ENCODE data around the gene LRRC10B. TPM values are rescaled to one million over a fixed set of nuclear protein-coding genes. Genes with fewer than 3 reads are reported as not detected.
"Not testable (repeated sequence)": the region's sequence is repeated elsewhere in the genome, so short reads cannot be mapped to it uniquely, and the experiment has no call there.

Gene LRRC10B
- total RNA-seq, 1 donor from 2014 or later: not detected

DNA sequence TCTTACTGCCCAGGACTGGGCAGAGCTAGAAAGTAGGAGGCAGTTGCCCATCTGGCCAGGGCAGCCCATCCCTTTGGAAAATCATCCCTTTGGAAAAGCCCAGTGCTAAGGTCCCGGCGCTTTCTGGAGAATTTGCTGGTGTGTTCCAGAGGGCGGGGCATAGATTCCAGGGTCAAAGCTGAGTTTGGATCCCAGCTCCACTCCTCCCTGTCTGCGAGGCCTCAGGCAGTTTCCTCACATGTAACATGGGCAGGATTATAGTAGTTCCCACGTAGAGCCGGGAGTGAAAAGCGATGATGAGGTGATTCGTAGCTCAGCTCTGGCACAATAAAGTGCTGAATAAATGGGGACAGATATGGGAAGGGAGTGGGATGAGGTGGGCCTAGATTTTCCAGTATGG lies 31.4 kb upstream of the LRRC10B start:
- H3K4me3 ChIP-seq (ENCODE audit: low read depth, low read length): no peak overlapping the region
- TF ChIP-seq, protein P1, sequence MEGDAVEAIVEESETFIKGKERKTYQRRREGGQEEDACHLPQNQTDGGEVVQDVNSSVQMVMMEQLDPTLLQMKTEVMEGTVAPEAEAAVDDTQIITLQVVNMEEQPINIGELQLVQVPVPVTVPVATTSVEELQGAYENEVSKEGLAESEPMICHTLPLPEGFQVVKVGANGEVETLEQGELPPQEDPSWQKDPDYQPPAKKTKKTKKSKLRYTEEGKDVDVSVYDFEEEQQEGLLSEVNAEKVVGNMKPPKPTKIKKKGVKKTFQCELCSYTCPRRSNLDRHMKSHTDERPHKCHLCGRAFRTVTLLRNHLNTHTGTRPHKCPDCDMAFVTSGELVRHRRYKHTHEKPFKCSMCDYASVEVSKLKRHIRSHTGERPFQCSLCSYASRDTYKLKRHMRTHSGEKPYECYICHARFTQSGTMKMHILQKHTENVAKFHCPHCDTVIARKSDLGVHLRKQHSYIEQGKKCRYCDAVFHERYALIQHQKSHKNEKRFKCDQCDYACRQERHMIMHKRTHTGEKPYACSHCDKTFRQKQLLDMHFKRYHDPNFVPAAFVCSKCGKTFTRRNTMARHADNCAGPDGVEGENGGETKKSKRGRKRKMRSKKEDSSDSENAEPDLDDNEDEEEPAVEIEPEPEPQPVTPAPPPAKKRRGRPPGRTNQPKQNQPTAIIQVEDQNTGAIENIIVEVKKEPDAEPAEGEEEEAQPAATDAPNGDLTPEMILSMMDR (IDR thresholded peaks at IDR 0.05; ENCODE audit: insufficient read depth, low read length, severe bottlenecking): no peak
- DNase-seq (ENCODE audit: low read depth) (no peak), FAIRE-seq (no peak)
- H3K36me3 ChIP-seq (ENCODE audit: control insufficient read depth, insufficient read depth, low read length): peaks cover 2% of the 10 kb centered on the region
- H3K27me3 ChIP-seq (ENCODE audit: control insufficient read depth, insufficient read depth, low read length): peaks cover 2% of the 10 kb centered on the region

GRCh38 chr11:61477727-61478148 lies 30.8 kb upstream of the LRRC10B start:
- no peak for DNase-seq (ENCODE audit: low read depth)
- TF ChIP-seq, protein P1 (IDR thresholded peaks at IDR 0.05; ENCODE audit: insufficient read depth, low read length, severe bottlenecking): peak; percentile 89
- no peak for FAIRE-seq
- H3K36me3 ChIP-seq (ENCODE audit: control insufficient read depth, insufficient read depth, low read length): peaks cover under 1% of the 10 kb centered on the region
- H3K4me3 ChIP-seq (ENCODE audit: low read depth, low read length): no peak overlapping the region
- peaks cover 3% of the 10 kb centered on the region for H3K27me3 ChIP-seq (ENCODE audit: control insufficient read depth, insufficient read depth, low read length)

GRCh38 chr11:61479360-61480058 lies 29.0 kb upstream of the LRRC10B start:
- not testable (repeated sequence) for H3K27me3 ChIP-seq (ENCODE audit: control insufficient read depth, insufficient read depth, low read length); H3K36me3 ChIP-seq (ENCODE audit: control insufficient read depth, insufficient read depth, low read length); H3K4me3 ChIP-seq (ENCODE audit: low read depth, low read length); DNase-seq (ENCODE audit: low read depth)
- FAIRE-seq: peak; percentile 68

GRCh38 chr11:61480261-61480993 lies 28.1 kb upstream of the LRRC10B start:
- Histone ChIP-seq H3K27me3 (ENCODE audit: control insufficient read depth, insufficient read depth, low read length) (peaks cover 3% of the 10 kb centered on the region), H3K4me3 (ENCODE audit: low read depth, low read length) (no peak overlapping the region), H3K36me3 (ENCODE audit: control insufficient read depth, insufficient read depth, low read length) (no peaks in the 10 kb centered on the region)
- FAIRE-seq (peak; percentile 85), DNase-seq (ENCODE audit: low read depth) (no peak)
- TF ChIP-seq, protein P1 (IDR thresholded peaks at IDR 0.05; ENCODE audit: insufficient read depth, low read length, severe bottlenecking): no peak

- TF ChIP-seq, protein P1 (IDR thresholded peaks at IDR 0.05; ENCODE audit: insufficient read depth, low read length, severe bottlenecking): no peak
- no peak for FAIRE-seq
- Histone ChIP-seq H3K36me3 (ENCODE audit: control insufficient read depth, insufficient read depth, low read length) (no peaks in the 10 kb centered on the region), H3K27me3 (ENCODE audit: control insufficient read depth, insufficient read depth, low read length) (peaks cover 3% of the 10 kb centered on the region), H3K4me3 (ENCODE audit: low read depth, low read length) (no peak overlapping the region)
- DNase-seq (ENCODE audit: low read depth): no peak
Measured at GRCh38 chr11:61480994-61481335, 27.6 kb upstream of the LRRC10B start.

DNA sequence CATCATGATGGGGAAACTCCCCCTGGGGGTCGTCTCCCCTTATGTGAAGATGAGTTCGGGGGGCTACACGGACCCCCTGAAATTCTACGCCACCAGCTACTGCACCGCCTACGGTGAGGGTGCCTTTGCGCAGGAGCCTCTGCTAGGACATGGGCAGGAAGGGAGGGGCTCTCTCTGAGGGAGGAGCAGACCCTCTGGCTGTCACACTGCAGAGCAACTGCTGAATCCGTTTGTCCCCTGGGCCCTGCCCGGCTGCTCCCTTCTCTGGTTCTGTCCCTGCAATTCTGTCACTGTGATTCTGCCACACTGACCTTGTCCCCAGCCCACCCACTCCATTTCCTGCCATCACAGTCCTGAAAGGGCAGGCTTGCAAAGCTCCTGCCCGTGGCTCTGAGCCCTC lies 26.7 kb upstream of the LRRC10B start:
- H3K27me3 ChIP-seq (ENCODE audit: control insufficient read depth, insufficient read depth, low read length): peaks cover 3% of the 10 kb centered on the region
- H3K4me3 ChIP-seq (ENCODE audit: low read depth, low read length): no peak overlapping the region
- TF ChIP-seq, protein P1 (IDR thresholded peaks at IDR 0.05; ENCODE audit: insufficient read depth, low read length, severe bottlenecking): no peak
- FAIRE-seq (no peak), DNase-seq (ENCODE audit: low read depth) (no peak)
- H3K36me3 ChIP-seq (ENCODE audit: control insufficient read depth, insufficient read depth, low read length): no peaks in the 10 kb centered on the region

All from bronchial epithelial cell (primary cell).